HG03342 (cell line): Measurements from ENCODE around the gene WDR70.
"Not testable (repeated sequence)": the region's sequence is repeated elsewhere in the genome, so short reads cannot be mapped to it uniquely, and the experiment has no call there.

Experiments
- ATAC-seq: cut with Tn5 transposase; IDR thresholded peaks from one replicate; pipeline ENCODE4 v1.9.1; 2021; ENCODE audit warnings: mild to moderate bottlenecking, moderate library complexity; ENCODE audit not compliant: unreplicated experiment

The WDR70 gene

GRCh38 chr5:37568018-37568753 lies 189.1 kb downstream of the WDR70 start:
- no peak for ATAC-seq

- ATAC-seq: no peak
Measured at GRCh38 chr5:37568893-37569292, 189.8 kb downstream of the WDR70 start.

GRCh38 chr5:37569466-37569865 lies 190.3 kb downstream of the WDR70 start:
- ATAC-seq: no peak

- ATAC-seq: no peak
Measured at GRCh38 chr5:37570597-37570996, 191.5 kb downstream of the WDR70 start.

GRCh38 chr5:37571985-37572384 lies 192.9 kb downstream of the WDR70 start:
- no peak for ATAC-seq

- no peak for ATAC-seq
Measured at GRCh38 chr5:37575541-37576489, 196.7 kb downstream of the WDR70 start.

GRCh38 chr5:37576552-37576951 lies 197.4 kb downstream of the WDR70 start:
- ATAC-seq: no peak

GRCh38 chr5:37578176-37578575 lies 199.1 kb downstream of the WDR70 start:
- ATAC-seq: no peak

- ATAC-seq: no peak
Measured at GRCh38 chr5:37580106-37580505, 201.0 kb downstream of the WDR70 start.

GRCh38 chr5:37582202-37582601 lies 203.1 kb downstream of the WDR70 start:
- no peak for ATAC-seq

- not testable (repeated sequence) for ATAC-seq
Measured at GRCh38 chr5:37593292-37593691, 214.2 kb downstream of the WDR70 start.

- ATAC-seq: not testable (repeated sequence)
Measured at GRCh38 chr5:37594864-37595263, 215.7 kb downstream of the WDR70 start.

GRCh38 chr5:37598733-37599132 lies 219.6 kb downstream of the WDR70 start:
- ATAC-seq: no peak

- no peak for ATAC-seq
Measured at GRCh38 chr5:37601163-37601562, 222.0 kb downstream of the WDR70 start.

GRCh38 chr5:37603072-37603471 lies 224.0 kb downstream of the WDR70 start:
- no peak for ATAC-seq

- ATAC-seq: no peak
Measured at GRCh38 chr5:37604290-37604689, 225.2 kb downstream of the WDR70 start.

GRCh38 chr5:37606148-37606547 lies 227.0 kb downstream of the WDR70 start:
- ATAC-seq: no peak

- ATAC-seq: no peak
Measured at GRCh38 chr5:37606632-37607248, 227.6 kb downstream of the WDR70 start.

- no peak for ATAC-seq
Measured at GRCh38 chr5:37615184-37615583, 236.1 kb downstream of the WDR70 start.

- no peak for ATAC-seq
Measured at GRCh38 chr5:37619353-37619752, 240.2 kb downstream of the WDR70 start.

GRCh38 chr5:37622354-37622753 lies 243.2 kb downstream of the WDR70 start:
- not testable (repeated sequence) for ATAC-seq
